Stomach (tissue), 4 donors: ENCODE data around the gene CD44.

Experiments used
- CTCF ChIP-seq, 7 experiments: fragments of 450-650 bp in 4 of 7; fragments of 200-600 bp in 3 of 7; sonication (generic) in 3 of 7; IDR thresholded peaks; one replicate each; pipeline ENCODE4 v1.5.1; 2016 to 2019; ENCODE audit warnings: antibody characterized with exemption in 7 of 7, control low read depth in 2 of 7, mild to moderate bottlenecking in 1 of 7
- EP300 ChIP-seq: sonication (generic); formaldehyde crosslinking; IDR thresholded peaks from one replicate; pipeline ENCODE4 v1.6.1; 2017; ENCODE audit warnings: antibody characterized with exemption

GRCh38 chr11:35174666-35175065 is 35.7 kb downstream of the CD44 start:
- no peak for TF ChIP-seq CTCF (IDR thresholded peaks at IDR 0.05)
- TF ChIP-seq EP300: no peak
